Liver (tissue), 9 donors: ENCODE measurements around the gene EFEMP2. TPM values are rescaled to one million over a fixed set of nuclear protein-coding genes. Genes with fewer than 3 reads are reported as not detected.

Experiments used
- DNase-seq: peaks from one replicate; pipeline ENCODE4 v3.0.0-alpha.2; 2017; ENCODE audit warnings: low spot score
- H3K27ac ChIP-seq, 2 donors: one replicate each; pipeline ENCODE4 v1.7.0; 2013; ENCODE audit warnings: inconsistent platforms in 2 of 2, low read length in 2 of 2, control low read depth in 1 of 2, low read depth in 1 of 2, mild to moderate bottlenecking in 1 of 2
- H3K27me3 ChIP-seq, 4 donors: one replicate each; pipeline versions ENCODE4 v1.6.1 to v1.7.0; 2013; ENCODE audit warnings: low read length in 3 of 4, inconsistent platforms in 1 of 4, mild to moderate bottlenecking in 1 of 4, moderate library complexity in 1 of 4; ENCODE audit not compliant: control insufficient read depth in 4 of 4, insufficient read depth in 4 of 4
- H3K36me3 ChIP-seq, 4 donors: one replicate each; pipeline versions ENCODE4 v1.6.1 to v1.7.0; 2013; ENCODE audit warnings: low read length in 3 of 4, mild to moderate bottlenecking in 3 of 4, low read depth in 1 of 4, moderate library complexity in 1 of 4; ENCODE audit not compliant: control insufficient read depth in 4 of 4, insufficient read depth in 3 of 4
- H3K4me1 ChIP-seq, 4 donors: one replicate each; pipeline versions ENCODE4 v1.6.1 to v1.7.0; 2013; ENCODE audit warnings: low read length in 3 of 4, mild to moderate bottlenecking in 3 of 4, moderate library complexity in 1 of 4; ENCODE audit not compliant: control insufficient read depth in 4 of 4, insufficient read depth in 4 of 4
- H3K4me3 ChIP-seq, 3 donors: one replicate each; pipeline versions ENCODE4 v1.6.1 to v1.7.0; 2013; ENCODE audit warnings: low read length in 3 of 3, control low read depth in 1 of 3, low read depth in 1 of 3, mild to moderate bottlenecking in 1 of 3
- H3K9ac ChIP-seq, 2 donors: one replicate each; pipeline ENCODE4 v1.7.0; 2013; ENCODE audit warnings: low read length in 2 of 2, mild to moderate bottlenecking in 2 of 2, moderate library complexity in 2 of 2, control low read depth in 1 of 2, low read depth in 1 of 2
- H3K9me3 ChIP-seq, 4 donors: one replicate each; pipeline versions ENCODE4 v1.6.1 to v1.7.0; 2013; ENCODE audit warnings: low read length in 3 of 4; ENCODE audit not compliant: control insufficient read depth in 4 of 4
- ATF3 ChIP-seq: IDR thresholded peaks from 2 replicates; pipeline ENCODE4 v1.6.1; 2016; ENCODE audit warnings: antibody characterized with exemption
- CTCF ChIP-seq: fragments of 150-350 bp; IDR thresholded peaks from 2 replicates; pipeline ENCODE4 v1.5.1; 2017; ENCODE audit warnings: improper control_type of control experiment, low read depth, low read length; ENCODE audit not compliant: missing input control
- FOXA1 ChIP-seq: IDR thresholded peaks from 2 replicates; pipeline ENCODE4 v1.6.1; 2016; ENCODE audit warnings: antibody characterized with exemption
- FOXA2 ChIP-seq: IDR thresholded peaks from 2 replicates; pipeline ENCODE4 v1.6.1; 2016; ENCODE audit warnings: antibody characterized with exemption
- GABPA ChIP-seq, 2 donors: IDR thresholded peaks in 1 of 2; conservative IDR thresholded peaks in 1 of 2; 2 replicates each; pipeline ENCODE4 v1.6.1; 2016; ENCODE audit warnings: antibody characterized with exemption in 2 of 2, mild to moderate bottlenecking in 1 of 2, moderate library complexity in 1 of 2
- HNF4A ChIP-seq, 2 donors: conservative IDR thresholded peaks; 2 replicates each; pipeline ENCODE4 v1.6.1; 2016; ENCODE audit warnings: antibody characterized with exemption in 2 of 2, mild to moderate bottlenecking in 2 of 2
- HNF4G ChIP-seq: IDR thresholded peaks from 2 replicates; pipeline ENCODE4 v1.6.1; 2016; ENCODE audit warnings: antibody characterized with exemption
- JUND ChIP-seq, 2 donors: IDR thresholded peaks; 2 replicates each; pipeline ENCODE4 v1.6.1; 2016; ENCODE audit warnings: antibody characterized with exemption in 2 of 2
- MAX ChIP-seq: IDR thresholded peaks from 2 replicates; pipeline ENCODE4 v1.6.1; 2016; ENCODE audit warnings: antibody characterized with exemption
- NR2F2 ChIP-seq: IDR thresholded peaks from 2 replicates; pipeline ENCODE4 v1.6.1; 2016; ENCODE audit warnings: antibody characterized with exemption
- REST ChIP-seq: IDR thresholded peaks from 2 replicates; pipeline ENCODE4 v1.6.1; 2016; ENCODE audit warnings: antibody characterized with exemption, mild to moderate bottlenecking
- RXRA ChIP-seq, 2 donors: IDR thresholded peaks; 2 replicates each; pipeline ENCODE4 v1.6.1; 2017 to 2018; ENCODE audit warnings: antibody characterized with exemption in 2 of 2, mild to moderate bottlenecking in 1 of 2
- SP1 ChIP-seq: IDR thresholded peaks from 2 replicates; pipeline ENCODE4 v1.6.1; 2018; ENCODE audit warnings: antibody characterized with exemption, mild to moderate bottlenecking
- TAF1 ChIP-seq: conservative IDR thresholded peaks from 2 replicates; pipeline ENCODE4 v1.6.1; 2016; ENCODE audit warnings: antibody characterized with exemption, mild to moderate bottlenecking
- YY1 ChIP-seq: IDR thresholded peaks from 2 replicates; pipeline ENCODE4 v1.6.1; 2016; ENCODE audit warnings: antibody characterized with exemption, mild to moderate bottlenecking
- ZBTB33 ChIP-seq: IDR thresholded peaks from 2 replicates; pipeline ENCODE4 v1.6.1; 2016; ENCODE audit warnings: antibody characterized with exemption
- WGBS: extraction: QIAGEN DNeasy Blood & Tissue Kit; methylation state at CpG from one replicate; pipeline ENCODE4 v1.1.7; 2013; 5-methylcytosine and 5-hydroxymethylcytosine counted together
- polyA plus RNA-seq, 2 donors: library from polyadenylated mRNA; stranded (reverse) in 1 of 2; unstranded in 1 of 2; fragments of 200-250 nt in 1 of 2; fragments of >200 nt in 1 of 2; fragmentation: Nextera tagmentation in 1 of 2; extraction: Ambion mirVana in 1 of 2; gene quantifications; one replicate each; pipeline versions ENCODE4 v1.2.1 to v1.2.3, GENCODE V29; 2013 to 2015
- total RNA-seq, 2 donors: library from RNA; depleted of rRNA; stranded (reverse); fragments of >200 nt; gene quantifications; one replicate each; pipeline ENCODE4 v1.2.3, GENCODE V29; 2014
- donor health status: healthy.
- donor health status: healthy.
- donor health status: healthy.
- donor health status: healthy.
- donor health status: healthy.

EFEMP2 gene
- total and polyA plus RNA-seq, 4 donors: 5.0 to 10.7 (median 5.3) TPM

- Histone ChIP-seq H3K27me3 (no peaks in the 10 kb centered on the region), H3K4me3 (peak overlapping the region in 1 of 3 donors; percentile 6), H3K27ac (no peak overlapping the region), H3K9me3 (no peaks in the 10 kb centered on the region), H3K36me3 (peaks cover 2 to 11% (median 3%) of the 10 kb centered on the region in 4 donors), H3K9ac (no peak overlapping the region), H3K4me1 (peaks cover 0 to 6% (median 0%) of the 10 kb centered on the region in 4 donors)
- no peak for DNase-seq
- 78% methylated on average over 7 of the region's 7 CpGs for WGBS
- TF ChIP-seq FOXA2 (no peak), SP1 (no peak), RXRA (IDR thresholded peaks at IDR 0.05) (no peak), MAX (no peak)
Measured at GRCh38 chr11:65880027-65880426, 7.4 kb upstream of the EFEMP2 start.

GRCh38 chr11:65879617-65880016 lies 7.0 kb upstream of the EFEMP2 start, which contains the start of gene CTSW:
CTSW (plus strand) TSS chr11:65879837; CDS start chr11:65879855, 18 bp downstream.
- Histone ChIP-seq H3K27ac (no peak within 1 kb of the TSS), H3K9ac (no peak within 1 kb of the TSS), H3K9me3 (no peaks in the 10 kb centered on the region), H3K4me3 (peak within 1 kb of the TSS in 1 of 3 donors; percentile 6), H3K27me3 (no peaks in the 10 kb centered on the region), H3K4me1 (peaks cover 0 to 3% (median 0%) of the 10 kb centered on the region in 4 donors), H3K36me3 (peaks cover 2 to 11% (median 3%) of the 10 kb centered on the region in 4 donors)
- no peak for DNase-seq
- no peak for TF ChIP-seq CTCF
- TF ChIP-seq RXRA (IDR thresholded peaks at IDR 0.05): no peak
- TF ChIP-seq ZBTB33: no peak
- TF ChIP-seq FOXA1: no peak
- no peak for TF ChIP-seq TAF1
- no peak for TF ChIP-seq HNF4A (conservative IDR thresholded peaks at IDR 0.05)
- TF ChIP-seq FOXA2: no peak
- TF ChIP-seq NR2F2: no peak
- TF ChIP-seq GABPA (IDR thresholded peaks at IDR 0.05 in 1 of 2, conservative IDR thresholded peaks at IDR 0.05 in 1 of 2): no peak
- TF ChIP-seq REST: no peak
- no peak for TF ChIP-seq MAX
- TF ChIP-seq YY1: no peak
- no peak for TF ChIP-seq JUND (IDR thresholded peaks at IDR 0.05)
- TF ChIP-seq HNF4G: no peak
- TF ChIP-seq ATF3: no peak
- 59% methylated on average over 7 of the region's 7 CpGs for WGBS
